H9 (cell line): Measurements from ENCODE around the gene GLB1L3. TPM values are rescaled to one million over a fixed set of nuclear protein-coding genes. Genes with fewer than 3 reads are reported as not detected.

Experiments used
- DNase-seq: peaks from one replicate; pipeline ENCODE4 v3.0.0-alpha.2; 2017
- H2AFZ ChIP-seq: one replicate; pipeline ENCODE4 v1.6.1; 2013; ENCODE audit warnings: mild to moderate bottlenecking, low read length, control low read depth, moderate library complexity
- H2AK5ac ChIP-seq: 2 replicates; pipeline ENCODE4 v1.6.1; 2013; ENCODE audit warnings: low read length, control low read depth, mixed read lengths; ENCODE audit not compliant: insufficient read length
- H2BK120ac ChIP-seq: one replicate; pipeline ENCODE4 v1.6.1; 2013; ENCODE audit warnings: low read depth, mild to moderate bottlenecking, low read length, control low read depth, inconsistent platforms; ENCODE audit not compliant: poor library complexity, severe bottlenecking
- H2BK12ac ChIP-seq: 2 replicates; pipeline ENCODE4 v1.6.1; 2013; ENCODE audit warnings: low read length, control low read depth, mixed read lengths, low read depth; ENCODE audit not compliant: insufficient read length
- H2BK15ac ChIP-seq: 2 replicates; pipeline ENCODE4 v1.6.1; 2013; ENCODE audit warnings: low read depth, low read length, control low read depth
- H2BK20ac ChIP-seq: one replicate; pipeline ENCODE4 v1.6.1; 2013; ENCODE audit warnings: low read depth, mild to moderate bottlenecking, low read length, control low read depth, inconsistent platforms; ENCODE audit not compliant: poor library complexity, severe bottlenecking
- H2BK5ac ChIP-seq: 2 replicates; pipeline ENCODE4 v1.6.1; 2013; ENCODE audit warnings: low read length, control low read depth, mixed read lengths; ENCODE audit not compliant: insufficient read length
- H3K14ac ChIP-seq: 2 replicates; pipeline ENCODE4 v1.6.1; 2013; ENCODE audit warnings: low read length, control low read depth; ENCODE audit not compliant: insufficient read depth
- H3K18ac ChIP-seq: 2 replicates; pipeline ENCODE4 v1.6.1; 2013; ENCODE audit warnings: low read depth, mild to moderate bottlenecking, mixed read lengths, low read length, control low read depth; ENCODE audit not compliant: insufficient read length
- H3K23ac ChIP-seq: 2 replicates; pipeline ENCODE4 v1.6.1; 2013; ENCODE audit warnings: low read length, control low read depth, mixed read lengths, low read depth; ENCODE audit not compliant: insufficient read length
- H3K23me2 ChIP-seq: 2 replicates; pipeline ENCODE4 v1.6.1; 2013; ENCODE audit warnings: low read depth, mild to moderate bottlenecking, mixed read lengths, low read length, control low read depth; ENCODE audit not compliant: insufficient read length, poor library complexity, severe bottlenecking
- H3K27ac ChIP-seq: 2 replicates; pipeline ENCODE4 v1.5.1; 2013; ENCODE audit warnings: low read length, control low read depth, mixed read lengths, low read depth; ENCODE audit not compliant: insufficient read length
- H3K27me3 ChIP-seq: 2 replicates; pipeline ENCODE4 v1.6.1; 2013; ENCODE audit warnings: low read length, control low read depth, inconsistent platforms; ENCODE audit not compliant: insufficient read depth
- H3K4ac ChIP-seq: 2 replicates; pipeline ENCODE4 v1.6.1; 2013; ENCODE audit warnings: low read depth, mild to moderate bottlenecking, control low read depth, inconsistent platforms, low read length, moderate library complexity
- H3K4me1 ChIP-seq: 2 replicates; pipeline ENCODE4 v1.6.1; 2013; ENCODE audit warnings: low read length, control low read depth, inconsistent platforms; ENCODE audit not compliant: insufficient read depth
- H3K4me2 ChIP-seq: 2 replicates; pipeline ENCODE4 v1.6.1; 2013; ENCODE audit warnings: low read length, control low read depth, mixed read lengths; ENCODE audit not compliant: insufficient read length, insufficient read depth
- H3K56ac ChIP-seq: 2 replicates; pipeline ENCODE4 v1.6.1; 2013; ENCODE audit warnings: low read depth, mild to moderate bottlenecking, mixed read lengths, low read length, control low read depth; ENCODE audit not compliant: insufficient read length
- H3K79me1 ChIP-seq: 2 replicates; pipeline ENCODE4 v1.6.1; 2013; ENCODE audit warnings: low read depth, mild to moderate bottlenecking, moderate library complexity, low read length, control low read depth, inconsistent platforms; ENCODE audit not compliant: insufficient read depth, poor library complexity, severe bottlenecking
- H3K79me2 ChIP-seq: 2 replicates; pipeline ENCODE4 v1.6.1; 2013; ENCODE audit warnings: low read length, control low read depth, inconsistent platforms; ENCODE audit not compliant: insufficient read depth
- H3K9ac ChIP-seq: 2 replicates; pipeline ENCODE4 v1.6.1; 2013; ENCODE audit warnings: low read length, control low read depth, mixed read lengths; ENCODE audit not compliant: insufficient read length; ENCODE audit errors: extremely low read depth
- H3K9me3 ChIP-seq: one replicate; pipeline ENCODE4 v1.6.1; 2013; ENCODE audit warnings: low read depth, low read length, inconsistent platforms; ENCODE audit not compliant: control insufficient read depth
- H3T11ph ChIP-seq: one replicate; pipeline ENCODE4 v1.6.1; 2013; ENCODE audit warnings: mild to moderate bottlenecking, low read length, control low read depth, inconsistent platforms
- H4K20me1 ChIP-seq: one replicate; pipeline ENCODE4 v1.6.1; 2013; ENCODE audit not compliant: control insufficient read depth, insufficient read length, insufficient read depth
- H4K5ac ChIP-seq: 2 replicates; pipeline ENCODE4 v1.6.1; 2013; ENCODE audit warnings: low read depth, mild to moderate bottlenecking, mixed read lengths, low read length, control low read depth; ENCODE audit not compliant: insufficient read length
- H4K8ac ChIP-seq: replicated peaks from 2 replicates; pipeline ENCODE4 v1.6.1; 2013; ENCODE audit warnings: low read length, control low read depth, mixed read lengths, low read depth; ENCODE audit not compliant: insufficient read length
- H4K91ac ChIP-seq: 2 replicates; pipeline ENCODE4 v1.6.1; 2013; ENCODE audit warnings: low read depth, mild to moderate bottlenecking, moderate library complexity, mixed read lengths, low read length, control low read depth; ENCODE audit not compliant: insufficient read length
- H3K27ac Mint-ChIP-seq, 3 experiments: 2 replicates in 2 of 3; 3 replicates in 1 of 3; pipeline ENCODE4 v1.8.0; 2020 to 2021; ENCODE audit warnings: mixed read lengths in 3 of 3, mild to moderate bottlenecking in 1 of 3, moderate library complexity in 1 of 3
- H3K27me3 Mint-ChIP-seq: 2 replicates; pipeline ENCODE4 v1.8.0; 2021; ENCODE audit warnings: low read depth, mild to moderate bottlenecking, moderate library complexity, mixed read lengths
- H3K36me3 Mint-ChIP-seq, 3 experiments: 2 replicates in 2 of 3; 3 replicates in 1 of 3; pipeline ENCODE4 v1.8.0; 2020 to 2021; ENCODE audit warnings: low read depth in 3 of 3, mixed read lengths in 3 of 3; ENCODE audit not compliant: insufficient read depth in 1 of 3
- H3K4me1 Mint-ChIP-seq, 2 experiments: 2 replicates each; pipeline ENCODE4 v1.8.0; 2020; ENCODE audit warnings: mixed read lengths in 2 of 2
- H3K4me3 Mint-ChIP-seq, 2 experiments: 2 replicates in 1 of 2; 3 replicates in 1 of 2; pipeline ENCODE4 v1.8.0; 2020 to 2021; ENCODE audit warnings: mild to moderate bottlenecking in 2 of 2, mixed read lengths in 2 of 2, moderate library complexity in 1 of 2
- H3K9me3 Mint-ChIP-seq, 2 experiments: 2 replicates in 1 of 2; 3 replicates in 1 of 2; pipeline ENCODE4 v1.8.0; 2020; ENCODE audit warnings: mild to moderate bottlenecking in 2 of 2, mixed read lengths in 2 of 2, moderate library complexity in 1 of 2
- WGBS: extraction: QIAGEN DNeasy Blood & Tissue Kit; methylation state at CpG from one replicate; pipeline ENCODE4 v1.1.7; 2013; ENCODE audit warnings: missing lambda C conversion rate, low lambda C conversion rate, mixed read lengths; ENCODE audit not compliant: insufficient read length; ENCODE audit errors: extremely low coverage; 5-methylcytosine and 5-hydroxymethylcytosine counted together
- total RNA-seq: library from RNA; stranded (reverse); gene quantifications from 2 replicates; pipeline ENCODE4 v1.2.1, GENCODE V29; 2021
- TF ChIP-seq, protein P1 (sequence below): fragments of 200-600 bp; sonication (generic); conservative IDR thresholded peaks from 3 replicates; pipeline ENCODE4 v1.8.0; 2021; ENCODE audit warnings: antibody characterized with exemption, mild to moderate bottlenecking

Gene GLB1L3
- total RNA-seq, 1 experiment from 2014 or later, result 11.2 TPM

GRCh38 chr11:134362192-134362901 lies 86.2 kb downstream of the GLB1L3 start:
- Histone ChIP-seq H3K79me2 (no peaks in the 10 kb centered on the region), H2BK120ac (no peak overlapping the region), H3K18ac (no peak overlapping the region), H3K4me2 (no peak overlapping the region), H4K20me1 (no peaks in the 10 kb centered on the region), H3K4me1 (no peaks in the 10 kb centered on the region), H4K5ac (no peak overlapping the region), H3K23ac (no peak overlapping the region), H3K9ac (no peak overlapping the region), H3K14ac (no peak overlapping the region; the same call in 1 of the 2 replicates), H3K27me3 (peaks cover 3% of the 10 kb centered on the region; the same call in 1 of the 2 replicates), H3T11ph (no peak overlapping the region), H3K23me2 (no peaks in the 10 kb centered on the region), H2BK15ac (no peak overlapping the region), H3K56ac (no peak overlapping the region), H3K79me1 (no peaks in the 10 kb centered on the region), H3K27ac (no peak overlapping the region), H2AK5ac (no peak overlapping the region), H3K4ac (no peak overlapping the region), H3K9me3 (no peaks in the 10 kb centered on the region), H2AFZ (no peak overlapping the region), H4K8ac (no peak overlapping the region), H4K91ac (no peak overlapping the region), H2BK20ac (no peak overlapping the region), H2BK12ac (no peak overlapping the region), H2BK5ac (no peak overlapping the region)
- no peak for DNase-seq
- no CpG with 5 or more reads among the region's 32 CpGs for WGBS
- TF ChIP-seq, protein P1, sequence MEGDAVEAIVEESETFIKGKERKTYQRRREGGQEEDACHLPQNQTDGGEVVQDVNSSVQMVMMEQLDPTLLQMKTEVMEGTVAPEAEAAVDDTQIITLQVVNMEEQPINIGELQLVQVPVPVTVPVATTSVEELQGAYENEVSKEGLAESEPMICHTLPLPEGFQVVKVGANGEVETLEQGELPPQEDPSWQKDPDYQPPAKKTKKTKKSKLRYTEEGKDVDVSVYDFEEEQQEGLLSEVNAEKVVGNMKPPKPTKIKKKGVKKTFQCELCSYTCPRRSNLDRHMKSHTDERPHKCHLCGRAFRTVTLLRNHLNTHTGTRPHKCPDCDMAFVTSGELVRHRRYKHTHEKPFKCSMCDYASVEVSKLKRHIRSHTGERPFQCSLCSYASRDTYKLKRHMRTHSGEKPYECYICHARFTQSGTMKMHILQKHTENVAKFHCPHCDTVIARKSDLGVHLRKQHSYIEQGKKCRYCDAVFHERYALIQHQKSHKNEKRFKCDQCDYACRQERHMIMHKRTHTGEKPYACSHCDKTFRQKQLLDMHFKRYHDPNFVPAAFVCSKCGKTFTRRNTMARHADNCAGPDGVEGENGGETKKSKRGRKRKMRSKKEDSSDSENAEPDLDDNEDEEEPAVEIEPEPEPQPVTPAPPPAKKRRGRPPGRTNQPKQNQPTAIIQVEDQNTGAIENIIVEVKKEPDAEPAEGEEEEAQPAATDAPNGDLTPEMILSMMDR, result no peak
- peaks cover 29% of the 10 kb centered on the region for H3K27me3 Mint-ChIP-seq
- no peak overlapping the region for H3K27ac Mint-ChIP-seq
- no peaks in the 10 kb centered on the region for H3K36me3 Mint-ChIP-seq
- no peaks in the 10 kb centered on the region for H3K9me3 Mint-ChIP-seq
- peaks cover 7 to 8% of the 10 kb centered on the region in 2 experiments for H3K4me1 Mint-ChIP-seq
- no peak overlapping the region for H3K4me3 Mint-ChIP-seq
